Osteocyte (in vitro differentiated cells): ENCODE results near the gene EXOSC2. TPM values are rescaled to one million over a fixed set of nuclear protein-coding genes. Genes with fewer than 3 reads are reported as not detected.

Experiments used
- DNase-seq: peaks from one replicate; pipeline ENCODE4 v3.0.0; 2021; ENCODE audit warnings: mixed read lengths; ENCODE audit not compliant: unreplicated experiment; ENCODE audit errors: extremely low spot score
- H3K27ac Mint-ChIP-seq: one replicate; pipeline ENCODE4 v1.8.0; 2021; ENCODE audit warnings: mild to moderate bottlenecking, mixed read lengths; ENCODE audit not compliant: unreplicated experiment
- H3K27me3 Mint-ChIP-seq: one replicate; pipeline ENCODE4 v1.8.0; 2021; ENCODE audit warnings: mixed read lengths; ENCODE audit not compliant: unreplicated experiment
- H3K36me3 Mint-ChIP-seq: one replicate; pipeline ENCODE4 v1.8.0; 2021; ENCODE audit warnings: mixed read lengths; ENCODE audit not compliant: unreplicated experiment
- H3K4me1 Mint-ChIP-seq: one replicate; pipeline ENCODE4 v1.8.0; 2021; ENCODE audit warnings: mixed read lengths; ENCODE audit not compliant: unreplicated experiment
- H3K4me3 Mint-ChIP-seq: one replicate; pipeline ENCODE4 v1.8.0; 2021; ENCODE audit warnings: mild to moderate bottlenecking, moderate library complexity, mixed read lengths; ENCODE audit not compliant: unreplicated experiment
- H3K9me3 Mint-ChIP-seq: one replicate; pipeline ENCODE4 v1.8.0; 2021; ENCODE audit warnings: mixed read lengths; ENCODE audit not compliant: unreplicated experiment
- CTCF ChIP-seq: fragments of 200-600 bp; sonication (generic); IDR thresholded peaks from 2 replicates; pipeline ENCODE4 v1.5.0; 2021; ENCODE audit warnings: antibody characterized with exemption, mild to moderate bottlenecking, moderate library complexity
- total RNA-seq: library from RNA; stranded (reverse); gene quantifications from 2 replicates; pipeline ENCODE4 v1.2.1, GENCODE V29; 2021

The EXOSC2 gene
- total RNA-seq, 1 donor from 2014 or later = 26.1 TPM

- no peak for TF ChIP-seq CTCF
- Mint-ChIP-seq H3K4me3 (no peak overlapping the region), H3K27ac (no peak overlapping the region), H3K27me3 (no peaks in the 10 kb centered on the region), H3K4me1 (peaks cover 36% of the 10 kb centered on the region), H3K9me3 (no peaks in the 10 kb centered on the region), H3K36me3 (no peaks in the 10 kb centered on the region)
- DNase-seq = no peak
Observed at GRCh38 chr9:130718562-130718961, 25.0 kb downstream of the EXOSC2 start.

DNA sequence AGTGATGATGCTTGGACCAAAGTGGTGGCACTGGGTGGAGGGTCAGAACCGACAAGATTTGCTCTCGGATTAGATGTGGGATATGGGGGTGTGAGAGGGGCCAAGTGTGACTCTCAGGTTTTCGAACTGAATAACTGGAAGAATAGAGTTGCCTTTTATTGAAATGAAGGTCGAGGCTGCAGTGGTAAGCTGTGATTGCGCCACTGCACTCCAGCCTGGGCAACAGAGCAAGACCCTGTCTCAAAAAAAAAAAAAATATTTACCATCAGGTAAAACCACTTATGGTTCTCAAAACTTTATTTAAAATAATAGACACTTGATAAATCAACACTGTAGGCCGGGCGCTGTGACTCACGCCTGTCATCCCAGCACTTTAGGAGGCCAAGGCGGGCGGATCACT is 27.2 kb downstream of the EXOSC2 start:
- no peaks in the 10 kb centered on the region for H3K9me3 Mint-ChIP-seq
- H3K27ac Mint-ChIP-seq = no peak overlapping the region
- peaks cover 14% of the 10 kb centered on the region for H3K4me1 Mint-ChIP-seq

GRCh38 chr9:130728721-130729120 is 35.1 kb downstream of the EXOSC2 start:
- Mint-ChIP-seq H3K27ac (peak overlapping the region; percentile 50), H3K36me3 (peaks cover 6% of the 10 kb centered on the region), H3K27me3 (no peaks in the 10 kb centered on the region), H3K9me3 (no peaks in the 10 kb centered on the region), H3K4me1 (peaks cover 34% of the 10 kb centered on the region), H3K4me3 (no peak overlapping the region)
- DNase-seq = no peak
- no peak for TF ChIP-seq CTCF

More for the DNA sequence above, 27.2 kb downstream of the EXOSC2 start:
- H3K4me3 Mint-ChIP-seq = no peak overlapping the region
- H3K27me3 Mint-ChIP-seq = no peaks in the 10 kb centered on the region
- DNase-seq = no peak
- H3K36me3 Mint-ChIP-seq = no peaks in the 10 kb centered on the region
- no peak for TF ChIP-seq CTCF

DNA sequence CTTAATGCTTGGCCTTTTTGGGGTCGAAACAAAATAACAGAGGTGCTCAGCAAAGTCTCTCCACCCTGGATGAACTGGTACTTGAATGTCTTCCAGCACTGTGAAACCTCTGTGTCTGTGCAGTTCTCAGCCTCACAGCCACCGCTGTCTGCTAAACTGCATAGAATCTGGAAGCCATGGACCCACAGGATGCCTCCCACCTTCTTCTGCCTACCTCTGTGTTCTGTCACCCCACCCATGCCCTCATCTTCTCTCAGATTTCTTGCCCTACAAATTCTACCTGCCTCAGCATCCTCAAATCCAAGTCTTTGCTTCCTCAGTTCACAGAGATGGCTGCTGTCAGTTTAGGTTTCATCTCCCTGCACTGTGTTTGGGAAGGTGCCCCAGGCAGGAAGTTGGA is 35.6 kb downstream of the EXOSC2 start:
- peak overlapping the region; percentile 50 for H3K27ac Mint-ChIP-seq
- DNase-seq = no peak
- peaks cover 34% of the 10 kb centered on the region for H3K4me1 Mint-ChIP-seq
- TF ChIP-seq CTCF = no peak
- H3K4me3 Mint-ChIP-seq = no peak overlapping the region
- H3K36me3 Mint-ChIP-seq = peaks cover 6% of the 10 kb centered on the region
- H3K9me3 Mint-ChIP-seq = no peaks in the 10 kb centered on the region
- H3K27me3 Mint-ChIP-seq = no peaks in the 10 kb centered on the region

DNA sequence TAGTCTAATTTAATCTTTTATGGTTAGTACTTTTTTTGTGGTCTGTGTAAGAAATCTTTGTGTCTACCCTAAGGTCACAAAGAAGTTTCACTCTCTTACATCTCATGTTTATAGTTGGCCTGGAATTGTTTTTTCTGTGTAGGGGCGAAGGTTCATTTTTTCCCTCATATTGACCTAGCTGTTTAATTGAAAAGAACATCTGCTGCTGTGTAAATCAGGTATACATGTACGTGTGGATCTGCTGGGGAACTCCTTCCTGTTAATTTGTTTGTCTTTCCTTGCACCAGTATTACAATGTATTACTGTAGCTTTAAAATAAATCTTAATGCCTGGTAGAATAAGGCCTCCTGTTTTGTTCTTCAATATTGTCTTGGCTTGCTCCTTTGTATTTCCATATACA is 37.8 kb downstream of the EXOSC2 start:
- H3K27me3 Mint-ChIP-seq = no peaks in the 10 kb centered on the region
- peak overlapping the region; percentile 1 for H3K27ac Mint-ChIP-seq
- H3K9me3 Mint-ChIP-seq = no peaks in the 10 kb centered on the region
- peaks cover 34% of the 10 kb centered on the region for H3K4me1 Mint-ChIP-seq
- DNase-seq = no peak
- no peak overlapping the region for H3K4me3 Mint-ChIP-seq
- H3K36me3 Mint-ChIP-seq = peaks cover 6% of the 10 kb centered on the region
- TF ChIP-seq CTCF = no peak
